Putamen (tissue), 1 donor: ENCODE measurements around the gene LRP1B.

ENCODE experiments used
- DNase-seq: peaks from one replicate; pipeline ENCODE4 v3.0.0-alpha.2; 2016; ENCODE audit warnings: low spot score

The LRP1B gene

DNA sequence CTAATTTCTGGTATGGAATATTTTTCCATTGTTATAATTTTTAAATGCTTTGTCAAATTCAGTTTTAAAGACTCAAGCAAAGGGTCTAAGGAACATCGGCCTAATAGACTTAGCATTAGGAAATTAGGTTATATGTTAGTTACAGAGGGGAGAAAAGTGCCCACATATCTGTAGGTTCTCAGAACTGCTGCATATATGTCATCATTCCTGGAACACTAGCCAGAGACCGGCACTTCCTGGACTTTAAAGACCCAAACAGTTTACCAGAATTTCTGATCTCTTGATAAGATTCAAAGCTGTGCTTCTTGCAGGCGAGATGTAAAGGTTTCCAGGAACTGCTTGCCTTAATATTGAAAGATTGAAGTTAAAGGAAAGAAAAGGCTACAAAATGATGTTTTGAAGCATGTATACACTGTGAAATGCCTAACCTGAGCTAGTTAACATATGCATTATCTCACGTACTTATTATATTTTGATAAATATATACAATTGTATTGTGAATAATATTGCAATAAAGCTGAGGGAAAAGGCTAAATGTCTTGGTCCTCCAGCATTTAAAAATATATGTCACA, 993.6 kb downstream of the LRP1B start:
- DNase-seq: no peak

- no peak for DNase-seq
Observed at GRCh38 chr2:141133883-141134282, 996.9 kb downstream of the LRP1B start.

DNA sequence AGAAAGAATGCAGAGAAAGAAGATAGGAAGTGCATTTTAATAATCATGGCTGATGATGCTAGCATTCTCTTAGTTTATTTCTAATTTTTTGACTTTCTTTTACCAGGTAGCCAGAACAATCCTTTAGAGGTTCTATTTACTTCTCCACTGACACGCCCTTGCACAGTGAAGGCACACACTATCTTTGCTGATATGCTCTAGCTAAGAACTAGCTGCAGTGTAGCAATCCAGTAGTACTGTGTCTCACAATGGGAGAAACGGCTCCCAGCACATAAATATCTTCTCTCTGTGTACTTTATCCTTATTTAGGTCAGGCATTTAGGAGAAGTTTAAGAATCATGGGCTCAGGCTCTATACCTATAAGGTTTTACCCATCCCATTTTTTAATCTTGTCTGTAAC, 1005.4 kb downstream of the LRP1B start:
- no peak for DNase-seq

GRCh38 chr2:141118836-141119235, 1012.0 kb downstream of the LRP1B start:
- no peak for DNase-seq

GRCh38 chr2:141113301-141113700, 1017.5 kb downstream of the LRP1B start:
- DNase-seq: no peak

DNA sequence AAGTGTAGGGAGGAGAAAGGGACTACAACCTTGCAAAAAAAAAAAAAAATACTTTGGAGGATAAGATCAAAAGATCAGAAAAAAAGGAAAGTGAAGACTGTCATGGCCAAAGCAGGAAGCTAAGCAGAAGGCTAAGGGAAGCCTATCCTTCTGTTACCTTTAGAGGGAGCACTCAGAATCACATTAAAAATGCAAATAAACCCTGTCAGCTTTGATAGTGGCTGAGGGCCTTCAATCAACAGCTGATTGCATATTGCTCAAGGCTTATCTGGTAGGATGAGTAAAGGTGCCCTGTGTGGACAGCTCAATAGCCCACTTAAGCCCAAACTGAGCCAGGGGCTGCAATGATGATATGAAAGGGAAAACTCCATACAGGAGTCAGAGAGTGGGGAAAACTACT, 1021.2 kb downstream of the LRP1B start:
- no peak for DNase-seq

DNA sequence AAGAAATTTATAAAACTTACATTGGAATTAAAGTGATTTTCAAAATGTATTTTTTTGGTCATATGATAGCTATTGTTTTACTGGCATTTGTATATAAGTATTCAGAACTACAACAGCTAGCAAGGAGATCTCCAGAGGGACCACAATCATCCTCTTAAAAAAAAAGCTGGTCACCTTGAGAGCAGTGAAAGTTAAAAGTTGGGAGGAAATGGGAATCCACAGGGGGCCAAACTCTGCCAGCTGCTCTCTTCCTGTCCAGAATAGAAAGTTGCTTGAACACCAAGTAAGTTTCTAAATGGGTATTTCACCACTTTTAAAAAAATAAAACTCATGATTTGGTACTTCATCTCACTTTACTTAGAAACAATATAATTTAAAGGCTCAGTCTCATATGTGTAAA, 1025.1 kb downstream of the LRP1B start:
- DNase-seq: no peak

- peak; percentile 13 for DNase-seq
Observed at GRCh38 chr2:141103216-141103615, 1027.6 kb downstream of the LRP1B start.

GRCh38 chr2:141079231-141079630, 1051.6 kb downstream of the LRP1B start:
- no peak for DNase-seq

GRCh38 chr2:141075753-141076152, 1055.1 kb downstream of the LRP1B start:
- DNase-seq: no peak

- no peak for DNase-seq
Observed at GRCh38 chr2:141068053-141068682, 1062.6 kb downstream of the LRP1B start.

DNA sequence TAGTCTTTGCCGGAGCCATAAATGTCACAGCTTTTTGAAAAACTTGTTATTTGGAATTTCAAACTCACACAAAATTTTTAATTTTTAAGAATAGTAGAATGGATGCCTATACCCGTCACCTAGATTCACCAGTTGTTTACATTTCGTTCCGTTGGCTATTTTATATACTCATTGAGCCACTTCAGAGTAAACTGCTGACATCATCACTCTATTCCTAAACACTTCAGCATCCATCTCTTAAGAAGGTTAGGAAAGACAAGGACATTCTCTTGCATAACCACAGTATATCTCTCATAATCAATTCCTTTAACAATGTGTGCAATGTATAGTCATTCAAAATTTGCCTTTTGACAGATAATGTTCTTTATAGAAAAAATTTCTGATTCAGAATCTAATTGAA, 1065.8 kb downstream of the LRP1B start:
- DNase-seq: no peak

GRCh38 chr2:141063406-141063805, 1067.4 kb downstream of the LRP1B start:
- DNase-seq: no peak

- DNase-seq: no peak
Observed at GRCh38 chr2:141062443-141062842, 1068.4 kb downstream of the LRP1B start.

GRCh38 chr2:141062031-141062430, 1068.8 kb downstream of the LRP1B start:
- DNase-seq: peak; percentile 21

DNA sequence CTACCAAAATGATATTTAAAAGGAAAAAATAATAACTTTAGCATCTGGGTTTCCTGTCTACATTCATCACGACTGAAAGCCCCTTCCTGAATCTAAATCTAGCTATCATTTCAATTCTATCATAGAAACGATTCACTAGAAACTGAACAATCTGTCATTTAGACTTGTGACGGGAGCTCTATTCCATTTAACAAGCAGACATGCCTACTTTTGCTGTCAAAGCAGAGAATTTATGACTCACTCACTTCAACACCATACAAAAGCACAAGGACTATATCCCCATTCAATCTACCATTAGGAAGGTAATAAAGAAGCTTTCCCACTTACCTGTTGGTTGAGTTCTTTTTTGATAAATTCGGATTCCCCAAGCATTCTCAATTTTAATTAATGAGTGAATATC, 1072.3 kb downstream of the LRP1B start:
- DNase-seq: peak; percentile 19

DNA sequence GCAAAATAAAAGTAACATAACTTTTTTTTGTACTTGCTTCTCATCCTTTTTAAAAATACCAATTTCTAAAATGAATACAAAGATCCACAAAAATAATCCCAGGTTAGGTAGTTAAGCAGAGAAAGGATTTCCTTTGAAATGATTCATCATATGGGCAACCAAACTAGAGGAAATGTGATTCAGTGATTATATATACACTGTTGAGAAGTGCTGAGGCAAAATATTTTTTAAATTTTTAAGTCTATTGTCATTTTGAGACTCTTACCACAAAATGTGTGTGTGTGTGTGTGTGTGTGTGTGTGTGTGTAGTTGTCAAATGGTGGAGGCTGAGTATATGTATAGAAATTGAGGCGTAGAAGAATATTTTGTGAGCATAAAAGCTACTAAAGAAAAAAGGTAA, 1075.3 kb downstream of the LRP1B start:
- DNase-seq: no peak

DNA sequence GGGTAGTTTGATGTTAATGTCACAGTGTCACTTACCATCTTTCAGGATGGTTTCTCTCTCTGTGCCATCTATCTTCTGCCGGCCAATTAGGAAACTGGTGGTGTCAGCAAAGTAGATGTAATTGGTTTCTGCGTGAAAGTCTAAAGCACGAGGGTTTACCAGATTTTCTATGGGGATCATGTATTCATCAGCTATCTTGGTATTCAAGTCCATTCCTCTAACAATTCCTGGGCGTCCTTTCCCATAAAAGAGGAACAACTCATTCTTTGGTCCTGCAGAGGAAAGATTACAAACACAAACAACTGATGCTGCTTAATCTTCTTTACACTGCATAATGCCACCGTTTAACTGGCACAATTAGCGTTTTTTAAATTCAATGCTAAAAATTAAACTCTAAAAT, 1081.9 kb downstream of the LRP1B start:
- no peak for DNase-seq

GRCh38 chr2:141041281-141041680, 1089.5 kb downstream of the LRP1B start:
- no peak for DNase-seq

DNA sequence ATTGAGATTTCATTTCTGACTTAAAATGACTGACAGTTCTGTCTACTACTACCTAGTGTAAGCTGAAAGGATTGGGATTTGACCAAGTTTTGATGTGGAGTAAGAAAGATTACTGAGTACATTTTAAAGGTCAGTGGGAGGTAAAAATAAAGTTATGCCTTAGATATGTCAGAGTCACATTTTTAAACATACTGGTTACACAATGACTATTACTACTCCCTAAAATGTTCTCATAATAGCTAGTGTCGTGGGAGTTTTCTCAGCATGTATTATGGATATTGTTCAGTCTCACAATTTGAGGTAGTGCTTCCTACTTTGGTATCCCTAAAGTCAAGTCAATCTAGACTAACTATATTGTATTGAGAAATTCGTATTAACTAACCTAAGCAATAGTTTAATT, 1092.5 kb downstream of the LRP1B start:
- DNase-seq: peak; percentile 46

DNA sequence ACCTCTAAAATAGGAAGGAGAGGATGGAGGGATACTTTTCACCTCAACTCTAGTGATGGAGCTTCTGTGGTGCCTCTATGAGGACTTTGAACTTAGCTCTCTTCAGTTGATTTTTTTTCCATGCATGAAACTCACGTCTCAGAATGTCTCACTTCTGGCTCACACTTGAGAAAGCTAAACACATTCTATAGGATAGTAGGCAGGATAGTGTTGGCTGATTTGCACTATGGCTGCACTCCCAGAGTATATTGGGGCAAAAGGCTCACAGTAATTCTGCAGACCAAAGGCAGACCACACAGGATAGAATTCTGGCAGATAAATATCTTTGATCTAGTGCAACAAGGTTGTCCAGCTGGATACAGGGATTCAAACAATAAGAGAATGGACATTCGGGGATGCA, 1093.5 kb downstream of the LRP1B start:
- no peak for DNase-seq

DNA sequence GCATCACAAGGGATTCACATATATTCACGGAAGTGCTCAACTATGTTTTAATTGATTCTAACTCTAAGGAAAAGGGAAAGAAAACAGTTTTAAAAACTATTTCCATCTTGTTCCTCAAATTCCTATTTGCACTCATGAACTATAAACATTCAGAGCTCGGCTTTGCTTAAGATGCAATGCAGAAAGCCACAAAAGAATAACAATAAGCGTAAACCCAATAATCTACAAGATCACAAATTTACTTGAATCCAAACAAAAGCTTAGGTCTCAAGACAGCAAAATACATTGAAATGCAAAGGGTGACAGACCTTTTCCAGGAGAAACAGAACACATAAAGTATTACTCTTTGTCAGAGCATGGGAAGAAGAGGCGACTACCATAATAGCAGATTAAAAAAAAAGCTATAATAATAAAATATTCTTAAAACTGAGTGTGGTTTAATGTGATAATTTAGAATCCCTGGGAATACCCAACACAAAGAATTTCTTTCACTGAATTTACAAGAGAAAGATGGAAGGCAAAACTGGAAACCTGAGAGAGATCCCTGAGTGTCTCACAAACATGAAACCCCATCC, 1094.9 kb downstream of the LRP1B start:
- no peak for DNase-seq

GRCh38 chr2:141029428-141030078, 1101.3 kb downstream of the LRP1B start:
- no peak for DNase-seq
